Measurements from ENCODE around the gene GALNTL6.
A peak's percentile ranks its signal among the peaks of the same experiment; 100 is the strongest.

Gene GALNTL6

GRCh38 chr4:172009446-172010230 lies 196.4 kb downstream of the GALNTL6 start:
- no peak for DNase-seq

- no peak for DNase-seq
Measured at GRCh38 chr4:172011196-172011595, 198.0 kb downstream of the GALNTL6 start.

DNA sequence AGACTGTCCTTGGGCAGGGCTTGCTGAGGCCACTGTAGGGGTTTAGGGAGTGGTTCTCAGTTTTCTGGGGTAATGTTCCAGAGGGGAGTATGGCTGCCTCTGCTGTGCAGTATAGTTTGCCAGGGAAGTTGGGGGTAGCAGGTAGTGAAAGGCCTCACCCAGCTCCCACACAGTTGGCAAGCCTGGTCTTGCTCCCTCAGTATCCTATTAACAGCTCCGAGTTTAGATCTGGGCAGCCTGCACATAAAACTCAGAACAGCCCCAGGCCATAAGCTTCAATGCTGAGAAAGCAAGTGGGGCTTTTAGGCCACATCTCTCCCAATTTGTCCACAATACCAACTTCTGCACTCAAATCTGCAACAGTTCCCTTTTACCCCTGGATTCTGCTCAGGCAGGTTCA lies 205.2 kb downstream of the GALNTL6 start:
- no peak for DNase-seq

DNA sequence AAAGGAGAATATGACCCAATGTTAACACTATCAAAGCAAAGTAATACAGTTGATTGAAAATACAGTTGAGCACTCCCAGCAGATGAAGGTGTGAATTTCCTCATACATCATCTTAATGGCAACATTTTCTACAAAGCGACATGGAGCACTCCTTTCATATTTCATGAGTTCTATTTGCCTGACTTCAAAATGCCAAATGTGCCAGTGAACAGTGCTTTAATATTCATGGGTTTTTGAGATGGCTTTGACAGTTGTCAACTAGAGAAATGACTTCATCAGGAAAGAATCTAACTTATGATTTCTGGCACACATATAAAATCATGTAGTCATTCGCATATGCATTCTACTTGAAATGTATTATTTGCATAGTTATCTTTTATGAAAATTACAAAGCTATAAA lies 222.4 kb downstream of the GALNTL6 start:
- no peak for DNase-seq

DNA sequence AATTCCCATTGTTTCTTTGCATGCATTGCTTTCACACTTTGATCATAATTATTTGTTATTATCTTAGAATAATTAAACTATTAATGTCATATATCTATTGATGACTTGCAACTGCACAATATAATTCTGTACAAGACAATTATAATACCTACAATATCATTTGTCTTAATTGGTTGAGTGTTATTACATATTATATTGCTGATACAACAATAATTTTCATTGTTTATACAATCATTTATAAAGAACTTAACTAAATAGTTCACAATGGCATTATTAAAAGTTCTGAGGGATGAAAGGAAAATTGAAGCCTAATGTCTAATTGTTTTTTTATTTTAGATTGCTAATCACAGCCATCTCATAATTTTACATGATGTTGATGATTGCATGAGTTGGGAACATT lies 227.6 kb downstream of the GALNTL6 start:
- no peak for DNase-seq

DNA sequence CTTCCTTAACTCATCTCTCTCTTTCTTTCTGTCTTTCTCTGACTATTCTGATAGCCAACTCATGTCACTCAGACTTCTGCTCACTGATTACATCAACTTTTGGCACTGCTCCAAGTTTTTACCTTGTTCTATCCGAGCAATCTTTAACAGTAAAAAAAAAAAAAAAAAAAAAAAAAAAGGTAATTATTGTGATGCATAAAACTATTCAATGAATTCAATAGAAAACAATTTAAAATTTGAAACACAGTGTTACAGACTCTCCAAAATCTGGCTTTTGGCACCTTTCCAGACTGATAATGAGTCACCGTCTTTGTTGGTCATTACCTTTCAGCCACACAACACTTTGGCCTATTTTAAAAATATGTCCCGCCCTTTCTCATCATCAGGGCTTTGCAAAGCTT lies 229.5 kb downstream of the GALNTL6 start:
- DNase-seq: peak; percentile 37 to 97 (median 73)

- DNase-seq: no peak
Measured at GRCh38 chr4:172045981-172046380, 232.8 kb downstream of the GALNTL6 start.

DNA sequence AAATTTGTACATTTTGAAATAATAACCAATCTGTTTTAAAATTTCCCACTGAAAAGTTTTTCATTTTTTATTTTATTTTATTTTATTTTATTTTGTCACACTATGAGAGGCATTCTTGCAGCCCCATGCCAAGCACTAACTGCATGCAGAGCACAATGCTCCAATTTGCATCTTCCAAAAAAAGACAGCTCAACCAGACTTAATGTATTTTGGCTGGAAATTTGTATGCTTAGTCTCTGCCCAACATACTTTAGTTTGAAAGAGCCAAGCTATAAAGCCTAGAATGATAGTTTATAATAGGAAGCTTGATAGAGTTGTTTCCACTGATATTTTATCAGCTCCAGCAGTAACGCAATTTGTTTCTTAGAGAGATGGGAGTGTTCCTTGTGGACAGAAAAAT lies 235.5 kb downstream of the GALNTL6 start:
- DNase-seq: no peak

- DNase-seq: peak in 1 of 3 experiments; percentile 24
Measured at GRCh38 chr4:172050911-172051310, 237.7 kb downstream of the GALNTL6 start.

DNA sequence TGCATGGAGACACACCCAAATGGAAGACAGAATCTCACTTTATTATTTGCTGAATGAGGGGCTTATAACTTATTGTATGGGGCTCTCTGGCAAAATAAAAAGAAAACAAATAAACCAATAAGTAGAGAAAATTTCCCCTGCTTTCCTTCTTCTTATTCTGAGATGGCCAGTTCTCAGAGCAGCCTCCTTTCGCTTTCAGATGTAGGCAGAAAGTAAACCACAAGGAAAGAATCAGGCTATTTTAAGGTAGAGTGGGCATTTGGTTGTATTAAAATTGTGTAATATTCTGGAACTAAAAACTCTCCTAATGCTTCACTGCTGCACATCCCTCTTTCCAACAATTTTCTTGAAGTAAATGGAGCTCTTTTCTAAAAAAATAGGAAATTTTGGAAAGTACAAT lies 241.8 kb downstream of the GALNTL6 start:
- no peak for DNase-seq

DNA sequence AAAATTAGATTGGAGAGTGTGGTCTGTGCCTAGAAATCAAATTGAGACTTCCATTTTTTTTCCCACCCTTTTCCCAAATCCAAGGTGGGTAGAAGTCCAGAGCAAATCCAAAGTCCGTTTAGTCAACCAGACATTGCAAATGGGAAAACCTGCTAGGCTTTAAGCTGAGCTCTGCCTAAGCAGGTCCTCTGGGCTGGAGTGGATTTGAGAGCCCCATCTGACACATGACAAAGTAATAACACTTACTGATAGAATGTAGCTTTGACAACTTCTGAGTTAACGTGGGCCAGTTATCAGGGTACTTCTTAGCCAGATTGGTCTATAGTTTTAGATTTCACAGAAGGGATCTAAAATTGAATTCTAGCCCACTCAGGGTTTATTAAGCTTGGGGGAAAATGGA lies 242.3 kb downstream of the GALNTL6 start:
- DNase-seq: no peak

DNA sequence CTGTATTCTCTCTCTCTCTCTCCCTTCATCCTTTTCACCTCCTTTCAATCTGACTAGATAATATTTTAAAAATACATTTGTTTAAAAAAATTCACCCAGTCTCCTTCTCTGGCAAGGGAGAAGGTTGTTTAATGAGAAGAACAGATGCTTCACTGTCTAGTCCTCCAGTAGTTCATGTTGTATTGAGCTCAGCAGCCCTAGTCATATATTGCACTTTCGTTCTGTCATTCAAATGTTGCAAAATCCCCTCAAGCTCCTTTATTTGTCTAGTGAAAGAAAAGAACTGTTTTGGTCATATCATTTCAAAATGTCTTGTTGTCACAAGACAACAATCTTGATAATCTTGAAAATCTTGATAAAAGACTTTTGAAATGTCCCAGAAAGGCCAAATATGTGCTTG lies 248.0 kb downstream of the GALNTL6 start:
- no peak for DNase-seq

DNA sequence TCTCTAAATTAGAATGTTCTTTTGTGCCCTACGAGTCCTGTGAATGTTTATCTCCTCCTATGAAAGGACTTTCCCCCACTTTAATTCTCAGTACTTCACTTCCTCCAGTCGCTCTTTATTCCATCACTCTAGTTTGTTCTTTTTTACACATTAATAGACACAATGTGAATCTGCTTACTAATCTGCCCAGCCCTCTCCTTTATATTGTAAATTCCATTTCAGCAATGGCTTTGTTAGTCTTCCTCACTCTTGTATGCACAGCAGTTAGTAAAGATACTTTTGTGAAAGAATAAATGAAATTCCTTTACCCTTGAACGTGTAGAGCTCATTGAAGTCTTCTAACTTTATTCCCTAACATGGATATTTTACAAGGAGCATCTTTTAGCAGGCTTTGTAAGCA lies 255.3 kb downstream of the GALNTL6 start:
- no peak for DNase-seq

DNA sequence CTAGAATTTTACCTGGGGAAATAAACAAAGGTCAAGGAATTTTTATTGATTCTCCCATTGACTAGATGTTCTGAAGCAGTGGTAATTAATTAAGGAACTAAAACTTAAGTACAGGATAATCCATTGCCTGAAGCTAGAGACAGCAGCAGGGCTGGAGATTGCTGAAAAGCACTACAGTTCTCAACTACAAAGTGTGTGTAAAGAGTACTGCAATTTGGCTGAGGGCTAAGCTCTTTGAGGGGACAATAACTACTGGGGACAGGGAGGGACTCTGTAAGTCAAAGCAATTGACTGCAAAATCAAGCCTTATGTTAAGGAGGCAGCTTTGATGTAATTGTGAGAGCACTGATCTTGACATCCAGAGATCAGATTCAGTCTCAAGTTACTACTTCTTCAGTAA lies 260.4 kb downstream of the GALNTL6 start:
- peak in 1 of 3 experiments; percentile 26 for DNase-seq

DNA sequence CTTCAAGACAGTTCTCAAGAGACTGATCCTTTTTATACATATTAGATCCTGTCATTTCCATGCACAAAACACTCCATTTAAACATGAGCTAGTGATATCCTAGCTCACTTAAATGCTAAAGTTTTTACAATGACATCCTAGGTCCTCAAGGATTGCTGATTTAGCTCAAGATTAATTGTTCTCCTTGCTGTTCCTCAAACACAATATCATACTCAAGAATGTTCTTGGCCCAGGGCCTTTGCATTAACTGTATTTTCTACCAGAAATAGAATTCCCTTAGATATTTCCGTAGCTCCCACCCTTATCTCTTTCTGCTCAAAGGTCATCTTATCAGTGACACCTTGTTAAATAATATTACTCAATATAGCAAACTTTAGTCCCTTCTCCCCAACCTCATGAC lies 270.1 kb downstream of the GALNTL6 start:
- no peak for DNase-seq

DNA sequence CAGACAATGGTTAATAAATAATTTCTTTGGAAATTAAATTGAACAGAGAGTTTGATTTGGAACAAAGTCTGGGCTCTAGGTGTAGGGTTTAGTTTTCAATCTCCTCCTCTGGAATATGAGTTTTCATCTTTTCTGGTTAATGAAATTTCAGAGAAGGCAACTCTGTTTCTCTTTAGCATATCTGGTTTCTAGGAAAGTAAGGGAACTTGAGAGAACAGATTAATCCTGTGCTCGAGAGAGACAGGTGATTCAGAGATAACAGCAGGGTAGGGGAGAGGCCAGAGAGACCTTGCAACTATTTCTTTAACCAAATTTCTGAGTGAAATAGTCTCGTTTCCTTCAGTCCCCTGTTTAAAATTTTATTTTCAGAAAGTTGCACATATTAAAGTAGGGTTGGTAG lies 275.4 kb downstream of the GALNTL6 start:
- DNase-seq: no peak

GRCh38 chr4:172095161-172095560 lies 282.0 kb downstream of the GALNTL6 start:
- DNase-seq: peak in 2 of 3 experiments; percentile 43 to 78

- DNase-seq: no peak
Measured at GRCh38 chr4:172096786-172097185, 283.6 kb downstream of the GALNTL6 start.

- DNase-seq: no peak
Measured at GRCh38 chr4:172099376-172099775, 286.2 kb downstream of the GALNTL6 start.

- no peak for DNase-seq
Measured at GRCh38 chr4:172103456-172103855, 290.3 kb downstream of the GALNTL6 start.

DNA sequence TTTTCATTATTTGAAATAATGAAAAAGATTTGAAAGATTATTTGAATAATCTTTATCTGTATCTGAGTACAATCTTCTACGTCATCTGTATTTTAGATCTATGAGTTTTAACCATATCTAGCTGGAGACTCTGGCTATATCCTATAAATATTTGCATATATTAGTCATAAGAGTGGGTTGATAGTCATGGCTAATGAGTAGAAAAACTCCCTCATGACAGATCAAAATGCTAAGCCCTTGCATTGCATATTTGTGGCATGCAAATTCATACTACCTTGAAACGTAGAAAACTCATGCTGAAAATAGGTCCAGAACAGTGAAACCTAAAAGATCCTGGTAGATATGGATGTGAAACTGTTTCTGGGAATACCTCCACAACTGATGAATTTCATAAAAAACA lies 291.3 kb downstream of the GALNTL6 start:
- DNase-seq: no peak

GRCh38 chr4:172105918-172106317 lies 292.7 kb downstream of the GALNTL6 start:
- DNase-seq: no peak

GRCh38 chr4:172109466-172109865 lies 296.3 kb downstream of the GALNTL6 start:
- DNase-seq: no peak

- no peak for DNase-seq
Measured at GRCh38 chr4:172124656-172125308, 311.6 kb downstream of the GALNTL6 start.

DNA sequence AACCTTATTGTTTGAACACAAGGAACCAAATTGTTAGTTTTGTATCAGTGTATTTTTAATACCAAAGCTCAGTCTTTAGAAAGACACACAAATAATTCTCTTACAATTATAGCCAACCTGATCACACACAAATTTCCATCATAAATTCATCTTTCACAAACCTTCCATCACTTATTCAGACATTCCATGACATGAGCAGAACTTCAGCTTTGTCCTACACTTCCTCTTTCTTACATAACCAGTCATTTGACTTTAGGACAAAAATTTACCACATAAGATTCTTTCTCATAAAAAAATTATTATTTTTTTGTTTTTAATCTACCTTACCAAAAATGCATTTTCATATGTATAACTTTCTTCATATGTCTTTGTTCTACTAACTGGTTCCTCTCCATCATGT lies 312.2 kb downstream of the GALNTL6 start:
- DNase-seq: no peak
